ENCODE data around the gene GFRA1. TPM values are rescaled to one million over a fixed set of nuclear protein-coding genes. Genes with fewer than 3 reads are reported as not detected.

The GFRA1 gene
- total RNA-seq, 1 donor from 2014 or later: 14.0 TPM

DNA sequence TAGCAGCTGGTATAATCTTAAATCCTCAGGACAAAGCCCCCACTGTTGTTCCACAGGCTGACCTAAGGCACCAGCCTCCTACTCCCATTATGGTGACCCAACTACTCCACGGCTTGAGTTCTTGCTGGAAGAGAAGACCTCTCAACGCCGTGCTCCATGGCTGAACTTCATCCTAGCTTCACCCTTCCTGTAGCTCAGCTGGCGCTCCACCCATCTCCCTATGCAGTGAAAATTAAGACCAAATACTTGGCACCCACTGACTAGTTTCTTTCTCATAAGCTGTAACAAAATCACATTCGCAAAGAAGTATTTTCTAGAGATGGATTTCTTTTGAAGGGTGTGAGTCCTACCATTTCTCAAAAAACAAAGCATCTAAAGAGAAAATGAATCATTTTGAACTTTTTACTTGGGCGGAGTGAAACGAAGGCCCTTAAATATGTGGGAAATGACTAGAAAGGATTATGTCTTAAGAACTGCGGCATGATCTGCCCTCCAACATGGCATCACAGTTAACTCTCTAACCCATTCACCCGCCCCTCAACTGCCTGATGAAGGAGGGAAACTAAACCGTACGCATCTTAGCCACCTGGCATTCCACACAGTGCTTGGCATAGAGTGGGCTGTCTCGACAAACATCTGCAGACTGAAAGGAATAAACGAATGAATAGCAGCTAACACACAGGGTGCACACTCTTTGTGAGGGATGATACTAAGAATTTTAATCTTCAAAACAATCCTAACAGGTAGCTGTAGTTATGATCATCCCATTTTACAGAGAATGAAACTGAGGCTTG lies 32.7 kb downstream of the GFRA1 start:
- Mint-ChIP-seq H3K27me3 (ENCODE audit: insufficient read depth, low read depth) (no peaks in the 10 kb centered on the region), H3K36me3 (no peaks in the 10 kb centered on the region), H3K4me3 (no peak overlapping the region), H3K4me1 (peaks cover 9% of the 10 kb centered on the region), H3K27ac (peak overlapping the region; percentile 81), H3K9me3 (no peaks in the 10 kb centered on the region)
- Histone ChIP-seq H3K79me2 (ENCODE audit: low read depth) (no peaks in the 10 kb centered on the region), H3K9ac (no peak overlapping the region), H3K27ac (no peak overlapping the region), H4K20me1 (ENCODE audit: low read depth) (no peaks in the 10 kb centered on the region), H3K9me3 (ENCODE audit: low read depth) (no peaks in the 10 kb centered on the region), H3K4me3 (no peak overlapping the region), H2AFZ (replicated peaks) (no peak overlapping the region), H3K4me1 (peaks cover 11% of the 10 kb centered on the region), H3K36me3 (no peaks in the 10 kb centered on the region), H3K27me3 (no peaks in the 10 kb centered on the region), H3K4me2 (no peak overlapping the region), H3F3A (ENCODE audit: low read depth) (peaks cover 10% of the 10 kb centered on the region)
- no peak for TF ChIP-seq EZH2phosphoT487 (IDR thresholded peaks at IDR 0.05)
- no peak for TF ChIP-seq CTCF (IDR thresholded peaks at IDR 0.05)
- TF ChIP-seq EZH2 (IDR thresholded peaks at IDR 0.05): no peak
- DNase-seq (ENCODE audit: low spot score): no peak

DNA sequence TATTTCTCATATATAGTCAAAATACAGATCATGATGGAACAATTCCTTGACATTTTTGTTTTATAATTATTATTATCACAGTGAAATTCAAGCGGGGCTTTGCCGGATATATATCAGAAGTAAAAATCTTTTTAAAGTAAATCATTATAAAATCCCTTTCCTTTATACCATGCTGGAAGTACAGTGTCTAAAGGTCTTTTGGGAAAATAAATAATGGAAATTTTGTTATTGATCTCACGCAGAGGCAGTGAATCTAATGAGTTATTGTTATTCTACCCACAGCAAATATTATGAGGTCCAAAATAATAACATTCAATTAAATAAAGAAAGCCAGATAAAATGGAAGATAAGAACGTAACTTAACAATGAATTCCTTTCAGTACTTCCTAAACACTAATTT lies 33.8 kb downstream of the GFRA1 start:
- no peak overlapping the region for H3K27ac ChIP-seq
- TF ChIP-seq CTCF (IDR thresholded peaks at IDR 0.05) (no peak), EZH2 (IDR thresholded peaks at IDR 0.05) (no peak)
- H3K36me3 ChIP-seq: no peaks in the 10 kb centered on the region
- no peak overlapping the region for H2AFZ ChIP-seq (replicated peaks)
- H3K27me3 ChIP-seq: no peaks in the 10 kb centered on the region
- no peaks in the 10 kb centered on the region for H3K9me3 ChIP-seq (ENCODE audit: low read depth)
- peaks cover 10% of the 10 kb centered on the region for H3F3A ChIP-seq (ENCODE audit: low read depth)
- no peak for DNase-seq (ENCODE audit: low spot score)
- no peaks in the 10 kb centered on the region for H3K79me2 ChIP-seq (ENCODE audit: low read depth)
- Mint-ChIP-seq H3K9me3 (no peaks in the 10 kb centered on the region), H3K4me1 (peaks cover 9% of the 10 kb centered on the region), H3K27ac (no peak overlapping the region), H3K4me3 (no peak overlapping the region), H3K27me3 (ENCODE audit: insufficient read depth, low read depth) (no peaks in the 10 kb centered on the region), H3K36me3 (no peaks in the 10 kb centered on the region)
- no peaks in the 10 kb centered on the region for H4K20me1 ChIP-seq (ENCODE audit: low read depth)
- no peak overlapping the region for H3K9ac ChIP-seq
- H3K4me2 ChIP-seq: no peak overlapping the region
- no peak overlapping the region for H3K4me3 ChIP-seq
- peaks cover 11% of the 10 kb centered on the region for H3K4me1 ChIP-seq

- H3K27me3 Mint-ChIP-seq (ENCODE audit: insufficient read depth, low read depth): no peaks in the 10 kb centered on the region
- no peaks in the 10 kb centered on the region for H3K79me2 ChIP-seq (ENCODE audit: low read depth)
- H3K4me2 ChIP-seq: peak overlapping the region; percentile 41
- H3K9me3 Mint-ChIP-seq: no peaks in the 10 kb centered on the region
- no peak overlapping the region for H3K9ac ChIP-seq
- H3K4me3 Mint-ChIP-seq: no peak overlapping the region
- peak overlapping the region; percentile 23 for H2AFZ ChIP-seq (replicated peaks)
- no peaks in the 10 kb centered on the region for H3K9me3 ChIP-seq (ENCODE audit: low read depth)
- no peak overlapping the region for H3K4me3 ChIP-seq
- H4K20me1 ChIP-seq (ENCODE audit: low read depth): no peaks in the 10 kb centered on the region
- no peaks in the 10 kb centered on the region for H3K27me3 ChIP-seq
- H3F3A ChIP-seq (ENCODE audit: low read depth): peaks cover 10% of the 10 kb centered on the region
- no peaks in the 10 kb centered on the region for H3K36me3 Mint-ChIP-seq
- peaks cover 11% of the 10 kb centered on the region for H3K4me1 ChIP-seq
- peak; percentile 8 for DNase-seq (ENCODE audit: low spot score)
- no peaks in the 10 kb centered on the region for H3K36me3 ChIP-seq
- no peak for TF ChIP-seq EZH2phosphoT487 (IDR thresholded peaks at IDR 0.05)
- H3K27ac ChIP-seq: no peak overlapping the region
- no peak overlapping the region for H3K27ac Mint-ChIP-seq
- H3K4me1 Mint-ChIP-seq: peaks cover 12% of the 10 kb centered on the region
Measured at GRCh38 chr10:116237970-116238369, 35.0 kb downstream of the GFRA1 start.

DNA sequence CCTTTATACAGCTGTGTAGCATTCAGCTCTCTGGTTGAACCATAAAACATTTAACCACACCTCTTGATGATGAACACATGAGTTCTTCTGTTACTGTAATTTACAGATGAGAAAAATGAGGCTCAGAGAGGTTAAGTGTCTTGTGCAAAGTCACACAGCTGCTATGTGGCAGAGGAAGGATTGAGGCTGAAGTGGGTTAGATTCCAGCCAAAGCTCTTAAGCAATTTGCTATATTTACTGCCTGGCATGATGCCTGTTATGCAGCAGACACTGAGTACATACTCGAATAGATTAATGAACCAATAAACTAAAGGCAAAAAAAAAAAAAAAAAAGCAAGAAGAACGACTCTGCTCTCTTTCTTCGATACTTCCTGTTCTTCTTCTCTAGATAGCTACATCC lies 35.7 kb downstream of the GFRA1 start:
- Mint-ChIP-seq H3K27ac (no peak overlapping the region), H3K27me3 (ENCODE audit: insufficient read depth, low read depth) (no peaks in the 10 kb centered on the region), H3K36me3 (no peaks in the 10 kb centered on the region), H3K4me3 (no peak overlapping the region), H3K4me1 (peaks cover 14% of the 10 kb centered on the region), H3K9me3 (no peaks in the 10 kb centered on the region)
- TF ChIP-seq CTCF (IDR thresholded peaks at IDR 0.05) (no peak), EZH2 (IDR thresholded peaks at IDR 0.05) (no peak), EZH2phosphoT487 (IDR thresholded peaks at IDR 0.05) (no peak)
- Histone ChIP-seq H3K9me3 (ENCODE audit: low read depth) (no peaks in the 10 kb centered on the region), H3K27me3 (no peaks in the 10 kb centered on the region), H2AFZ (replicated peaks) (no peak overlapping the region), H3K4me3 (no peak overlapping the region), H3K27ac (no peak overlapping the region), H3K9ac (no peak overlapping the region), H4K20me1 (ENCODE audit: low read depth) (no peaks in the 10 kb centered on the region), H3K36me3 (no peaks in the 10 kb centered on the region), H3K4me1 (peaks cover 15% of the 10 kb centered on the region), H3K79me2 (ENCODE audit: low read depth) (no peaks in the 10 kb centered on the region), H3F3A (ENCODE audit: low read depth) (peaks cover 10% of the 10 kb centered on the region), H3K4me2 (peak overlapping the region; percentile 41)
- no peak for DNase-seq (ENCODE audit: low spot score)
